Activated gamma-delta T cell treated with anti-CD3 and anti-CD28 coated beads, Interleukin-2, amount 50 U/mL, for 16 hours (primary cell): ENCODE results near the gene NEXN.
A peak's percentile ranks its signal among the peaks of the same experiment; 100 is the strongest.
"Not testable (repeated sequence)": the region's sequence is repeated elsewhere in the genome, so short reads cannot be mapped to it uniquely, and the experiment has no call there.

Source experiments
- DNase-seq: peaks from one replicate; pipeline ENCODE4 v3.0.0-alpha.2; 2020; ENCODE audit warnings: low read depth

NEXN gene

DNA sequence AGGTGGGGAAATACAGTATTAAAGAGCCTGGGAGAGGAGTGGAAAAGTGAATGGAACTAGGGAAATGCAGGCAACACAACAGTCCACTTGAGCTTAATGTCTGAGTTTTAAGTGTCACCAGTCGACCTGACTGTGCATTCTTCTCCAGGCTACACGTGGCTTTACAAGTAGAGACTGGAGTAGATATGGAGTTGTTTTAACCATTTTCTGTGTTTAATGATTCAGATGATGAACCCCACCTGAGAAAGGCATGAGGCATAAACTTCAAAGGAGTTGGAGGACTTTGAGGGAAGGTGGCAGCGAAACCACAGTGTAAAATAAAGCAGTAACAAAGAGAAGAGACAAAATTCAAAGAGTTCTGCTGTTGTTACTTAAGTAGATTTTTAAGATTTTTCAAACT is 77.9 kb downstream of the NEXN start:
- no peak for DNase-seq

- DNase-seq: no peak
Measured at GRCh38 chr1:77970192-77970591, 81.8 kb downstream of the NEXN start.

GRCh38 chr1:77972080-77972479 is 83.7 kb downstream of the NEXN start:
- DNase-seq: no peak

- DNase-seq: no peak
Measured at GRCh38 chr1:77975386-77975785, 87.0 kb downstream of the NEXN start.

DNA sequence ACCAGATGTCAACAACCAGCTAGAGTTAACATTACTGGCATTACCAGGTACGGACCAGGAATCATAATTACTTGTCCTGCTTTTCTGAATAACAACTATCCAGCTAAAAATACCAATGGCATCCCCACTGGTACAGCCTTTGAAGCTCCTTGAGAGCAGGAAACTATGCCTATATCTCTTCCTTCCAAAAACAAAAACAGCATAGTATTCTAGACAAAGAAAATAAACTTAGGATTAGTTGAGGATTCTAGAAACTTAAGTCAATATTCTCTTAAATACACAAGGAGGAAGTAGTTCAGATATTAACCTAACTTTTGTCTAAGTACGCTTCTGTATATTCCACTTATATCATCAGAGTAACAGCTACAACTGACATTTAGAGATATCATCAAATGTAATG is 87.5 kb downstream of the NEXN start:
- no peak for DNase-seq

- no peak for DNase-seq
Measured at GRCh38 chr1:77976433-77977076, 88.1 kb downstream of the NEXN start.

DNA sequence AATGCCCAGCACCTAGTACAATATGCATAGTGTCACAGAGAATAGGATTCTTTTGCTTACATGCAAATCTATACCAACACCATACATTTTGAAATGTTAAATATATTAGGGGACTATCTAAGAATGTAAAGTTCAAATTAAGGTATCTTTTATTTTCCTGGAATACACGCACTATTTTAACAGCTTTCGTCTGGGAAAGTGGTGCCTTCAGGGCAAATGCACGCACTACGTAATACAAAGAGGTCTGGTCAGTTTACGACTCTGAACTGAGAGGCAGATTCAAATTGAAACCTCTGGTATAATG is 89.5 kb downstream of the NEXN start:
- DNase-seq: no peak

- DNase-seq: peak; percentile 69
Measured at GRCh38 chr1:77978293-77978968, 90.0 kb downstream of the NEXN start.

DNA sequence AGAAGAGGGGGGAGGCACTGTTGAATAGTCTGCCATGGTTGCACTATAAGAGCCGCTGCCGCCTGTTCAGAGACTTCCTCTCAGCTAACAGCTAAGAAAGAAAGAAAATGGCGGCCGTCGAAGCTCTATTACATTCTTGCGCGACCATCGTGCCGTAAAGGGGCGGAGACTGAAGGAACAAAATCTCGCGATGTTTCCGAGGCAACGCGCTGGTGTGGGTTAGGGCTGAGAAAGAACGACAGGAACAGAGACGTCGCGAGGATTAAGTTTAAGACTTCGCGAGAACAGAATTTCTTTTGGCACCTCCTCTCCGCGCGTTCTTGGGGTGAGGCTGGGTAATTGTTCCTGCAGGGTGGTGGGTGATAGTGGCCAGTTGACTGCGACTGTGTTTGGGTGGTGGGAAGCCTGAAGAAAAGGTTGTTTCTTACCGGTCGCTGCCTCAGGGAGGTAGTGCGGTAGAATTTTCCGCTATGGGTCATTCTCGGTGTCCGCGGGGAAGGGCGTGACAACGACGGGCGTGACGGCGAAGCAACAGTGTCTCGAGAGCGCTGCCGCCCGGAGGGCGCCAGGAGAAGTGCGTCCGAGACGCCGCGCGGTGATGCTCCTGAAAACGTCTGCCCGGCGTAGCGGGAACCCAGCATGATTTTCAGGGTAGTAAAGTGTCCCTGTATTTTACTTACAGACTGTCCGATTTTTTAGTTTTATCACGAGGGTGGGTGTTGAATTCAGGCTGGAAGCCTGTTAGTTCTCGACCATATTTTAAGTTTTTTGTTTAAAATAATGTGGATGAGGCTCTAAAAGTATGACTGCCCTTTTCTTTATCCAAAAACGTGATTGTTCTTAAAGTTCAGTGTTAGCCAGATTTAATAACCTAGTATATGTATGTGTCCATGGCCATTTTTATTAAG is 90.8 kb downstream of the NEXN start, which contains the start of gene FUBP1:
Gene FUBP1 (minus strand): TSS at position 104 of the 908 bp plus-strand sequence. CDS start 68 bp downstream, at position 36.
- peak; percentile 92 for DNase-seq

- DNase-seq: not testable (repeated sequence)
Measured at GRCh38 chr1:77983352-77983996, 95.0 kb downstream of the NEXN start.

GRCh38 chr1:77983997-77984355 is 95.6 kb downstream of the NEXN start:
- no peak for DNase-seq

DNA sequence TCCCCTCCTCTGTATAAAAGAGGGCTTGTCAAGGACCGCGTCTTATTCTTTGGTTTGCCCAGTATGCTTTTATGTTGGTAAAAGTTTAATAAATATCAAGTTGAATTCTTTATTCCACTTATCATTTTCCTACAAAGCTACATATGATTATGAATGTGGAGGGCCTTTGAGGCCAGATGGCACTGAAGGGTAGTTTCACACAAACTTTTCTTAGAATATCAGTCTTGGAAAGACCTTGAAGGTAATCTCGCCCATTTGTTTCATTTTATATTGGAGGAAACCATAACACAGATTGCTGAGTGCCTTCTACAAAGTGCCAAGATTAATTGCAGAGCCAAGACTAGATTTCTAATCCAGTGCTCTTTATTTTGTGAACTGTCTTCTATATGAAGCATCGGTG is 96.2 kb downstream of the NEXN start:
- DNase-seq: no peak

DNA sequence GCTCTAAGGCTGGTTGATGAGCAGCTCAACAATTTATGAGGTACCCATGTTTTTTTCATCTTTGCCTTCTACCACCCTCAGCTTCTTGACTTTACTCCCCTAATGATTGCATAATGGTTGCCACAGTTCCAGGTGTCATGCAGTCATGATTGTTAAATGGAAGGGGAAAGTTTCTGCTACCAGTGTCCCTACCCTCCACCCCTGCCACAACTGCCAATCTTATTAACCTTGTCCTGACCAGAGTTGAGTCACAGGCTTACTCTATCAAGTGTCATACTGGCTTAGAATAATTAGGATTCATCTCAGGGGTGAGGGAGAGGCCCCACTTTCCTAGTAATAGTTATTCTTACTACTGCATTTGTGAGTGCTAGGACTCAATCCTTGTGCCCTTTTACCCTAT is 98.4 kb downstream of the NEXN start:
- no peak for DNase-seq

- DNase-seq: no peak
Measured at GRCh38 chr1:77987919-77988318, 99.5 kb downstream of the NEXN start.

DNA sequence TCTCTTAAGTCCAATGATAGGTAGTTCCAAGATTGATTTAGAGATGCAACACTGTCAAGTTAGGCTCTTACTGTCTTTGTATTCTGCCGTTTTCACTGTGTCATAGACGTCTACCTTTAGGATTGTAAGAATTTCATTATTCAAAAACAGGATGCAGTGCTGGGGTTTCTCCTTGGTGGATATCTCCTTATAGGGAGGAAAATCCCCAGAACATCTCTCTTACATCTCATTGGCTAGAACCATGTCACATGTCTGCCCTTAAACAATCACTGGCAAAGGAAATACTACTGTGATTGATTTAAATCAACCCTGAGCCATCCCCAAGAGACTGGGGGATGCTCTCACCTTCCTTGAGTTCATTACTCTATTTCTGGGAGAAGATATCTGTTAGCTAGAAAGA is 101.3 kb downstream of the NEXN start:
- no peak for DNase-seq

DNA sequence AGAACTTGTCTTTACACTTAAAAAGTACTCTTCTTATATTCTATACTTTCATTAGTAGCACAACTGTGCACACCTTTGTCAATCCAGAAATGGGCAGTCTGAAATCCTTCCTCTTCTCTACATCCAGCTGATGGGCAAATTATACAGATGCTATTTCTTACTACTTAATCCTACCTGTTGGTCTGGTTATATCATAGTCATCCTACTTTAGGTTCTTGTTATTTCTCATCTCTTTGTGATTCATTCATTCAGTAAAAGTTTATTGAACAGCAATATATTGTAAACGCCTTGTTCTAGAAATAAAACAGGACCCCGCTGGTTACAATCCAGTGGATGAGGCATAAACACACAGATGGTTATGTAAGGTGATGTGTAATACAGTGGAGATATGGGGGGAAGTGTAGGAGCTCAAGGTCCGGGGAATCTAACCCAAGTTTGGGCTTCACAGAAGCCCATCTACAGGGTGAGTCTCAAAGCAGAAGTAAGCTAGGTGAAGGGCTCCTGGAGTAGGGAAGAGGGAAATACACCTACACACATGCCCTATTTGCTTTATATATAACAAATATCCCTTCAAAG is 102.3 kb downstream of the NEXN start:
- no peak for DNase-seq

DNA sequence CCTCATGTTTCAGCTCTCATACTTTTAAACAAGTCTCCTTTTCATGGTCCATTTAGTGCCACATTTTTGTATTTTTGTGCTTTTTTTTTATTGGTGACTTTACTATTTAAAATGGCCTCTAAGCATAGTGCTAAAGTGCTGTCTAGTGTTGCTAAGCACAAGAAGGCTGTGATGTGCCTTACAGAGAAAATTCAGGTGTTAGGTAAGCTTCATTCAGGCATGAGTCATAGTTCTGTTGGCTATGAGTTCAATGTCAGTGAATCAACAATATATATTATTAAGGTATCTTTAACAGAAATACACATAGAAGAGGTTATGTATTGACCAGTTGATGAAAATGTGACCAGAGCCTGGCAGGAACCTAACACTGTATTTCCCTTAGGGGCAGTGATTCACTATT is 103.2 kb downstream of the NEXN start:
- DNase-seq: no peak
